ENCODE measurements around the gene CCDC194. TPM values are rescaled to one million over a fixed set of nuclear protein-coding genes. Genes with fewer than 3 reads are reported as not detected.
A peak's percentile ranks its signal among the peaks of the same experiment; 100 is the strongest.

CCDC194 gene
- total and polyA plus RNA-seq, 2 of the 13 experiments (the other 11 are each of a cell fraction or from before 2014, with no cell fraction given) = 0.13 to 0.21 TPM

GRCh38 chr19:17390665-17391370 lies 3.2 kb downstream of the CCDC194 start (continued):
- TF ChIP-seq LRRFIP1 (CRISPR knock-in tag; conservative IDR thresholded peaks at IDR 0.05) = no peak
- TF ChIP-seq ZNF749 (CRISPR knock-in tag; IDR thresholded peaks at IDR 0.05; ENCODE audit: borderline replicate concordance) = no peak
- TF ChIP-seq TBX3 (IDR thresholded peaks at IDR 0.05; ENCODE audit: borderline replicate concordance) = no peak
- TF ChIP-seq TFAP4 (IDR thresholded peaks at IDR 0.05; ENCODE audit: borderline replicate concordance, low read depth) = no peak; the same call in 1 of the 2 replicates
- TF ChIP-seq ZNF10 (CRISPR knock-in tag; IDR thresholded peaks at IDR 0.05; ENCODE audit: borderline replicate concordance, low read depth) = no peak
- no peak for TF ChIP-seq IKZF4 (CRISPR knock-in tag; IDR thresholded peaks at IDR 0.05; ENCODE audit: borderline replicate concordance, low read depth, not compliant biosample characterization)
- no peak for TF ChIP-seq NAIF1 (CRISPR knock-in tag; IDR thresholded peaks at IDR 0.05; ENCODE audit: borderline replicate concordance)
- peak; percentile 60; the same call in 1 of the 2 replicates for TF ChIP-seq ARID3A (IDR thresholded peaks at IDR 0.05; ENCODE audit: low read depth, low read length)
- peak; percentile 91 for TF ChIP-seq KDM2A (CRISPR knock-in tag; IDR thresholded peaks at IDR 0.05; ENCODE audit: borderline replicate concordance, low read depth)
- TF ChIP-seq CBX5 (CRISPR knock-in tag; IDR thresholded peaks at IDR 0.05; ENCODE audit: borderline replicate concordance) = no peak
- no peak for TF ChIP-seq ZSCAN25 (CRISPR knock-in tag; IDR thresholded peaks at IDR 0.05)
- no peak for TF ChIP-seq SRY (CRISPR knock-in tag; IDR thresholded peaks at IDR 0.05)
- no peak for TF ChIP-seq CHD2 (IDR thresholded peaks at IDR 0.05; ENCODE audit: low read depth, low read length)
- no peak for TF ChIP-seq CEBPB (IDR thresholded peaks at IDR 0.05; ENCODE audit: borderline replicate concordance, low read depth, low read length)
- no peak for TF ChIP-seq SIX1 (CRISPR knock-in tag; IDR thresholded peaks at IDR 0.05; ENCODE audit: borderline replicate concordance)
- TF ChIP-seq WIZ (CRISPR knock-in tag; IDR thresholded peaks at IDR 0.05) = no peak
- TF ChIP-seq ZNF788 (CRISPR knock-in tag; IDR thresholded peaks at IDR 0.05; ENCODE audit: borderline replicate concordance) = no peak
- peak; percentile 85 for TF ChIP-seq ZMYM4 (CRISPR knock-in tag; IDR thresholded peaks at IDR 0.05)
- TF ChIP-seq ASH2L (IDR thresholded peaks at IDR 0.05; ENCODE audit: insufficient read length, low read depth, low read length) = no peak
- no peak for TF ChIP-seq AGO2 (optimal IDR thresholded peaks at IDR 0.05; ENCODE audit: low read depth, low read length)
- no peak for TF ChIP-seq SATB2 (CRISPR knock-in tag; IDR thresholded peaks at IDR 0.05)
- TF ChIP-seq ZNF124 (CRISPR knock-in tag; IDR thresholded peaks at IDR 0.05) = no peak
- TF ChIP-seq ZFX (CRISPR knock-in tag; IDR thresholded peaks at IDR 0.05; ENCODE audit: low read depth) = peak; percentile 56
- no peak for TF ChIP-seq E2F5 (CRISPR knock-in tag; conservative IDR thresholded peaks at IDR 0.05)
- TF ChIP-seq ZNF644 (CRISPR knock-in tag; IDR thresholded peaks at IDR 0.05; ENCODE audit: low read depth) = no peak
